BE2C (cell line): ENCODE data around the gene TMEM79.

Experiments used
- DNase-seq: peaks from one replicate; pipeline ENCODE4 v3.0.0-alpha.2; 2020
- H3K27me3 ChIP-seq: fragments of 250-450 bp; sonication (Bioruptor Pico); 2 replicates; pipeline ENCODE4 v1.5.1; 2020; ENCODE audit warnings: mild to moderate bottlenecking
- H3K36me3 ChIP-seq: fragments of 250-450 bp; sonication (Bioruptor Pico); 2 replicates; pipeline ENCODE4 v1.5.1; 2020; ENCODE audit warnings: mild to moderate bottlenecking
- H3K4me1 ChIP-seq: fragments of 250-450 bp; sonication (Bioruptor Pico); 2 replicates; pipeline ENCODE4 v1.5.1; 2020
- H3K4me3 ChIP-seq: 2 replicates; pipeline ENCODE4 v1.5.1; 2011; ENCODE audit warnings: low read depth, low read length
- H3K9me3 ChIP-seq: fragments of 250-450 bp; sonication (Bioruptor Pico); 2 replicates; pipeline ENCODE4 v1.5.1; 2020
- CTCF ChIP-seq: IDR thresholded peaks from 2 replicates; pipeline ENCODE4 v1.5.1; 2012; ENCODE audit warnings: mild to moderate bottlenecking, low read depth, low read length

The TMEM79 gene

GRCh38 chr1:156298852-156299357 is 14.8 kb downstream of the TMEM79 start, which contains the start of gene VHLL:
TSS of gene VHLL (minus strand) at chr1:156299307. CDS start at chr1:156299189, 118 bp downstream.
- Histone ChIP-seq H3K4me1 (no peaks in the 10 kb centered on the region), H3K9me3 (no peaks in the 10 kb centered on the region), H3K4me3 (no peak within 1 kb of the TSS), H3K27me3 (no peaks in the 10 kb centered on the region), H3K36me3 (peaks cover 3% of the 10 kb centered on the region; the same call in 1 of the 2 replicates)
- DNase-seq = no peak
- no peak for TF ChIP-seq CTCF

DNA sequence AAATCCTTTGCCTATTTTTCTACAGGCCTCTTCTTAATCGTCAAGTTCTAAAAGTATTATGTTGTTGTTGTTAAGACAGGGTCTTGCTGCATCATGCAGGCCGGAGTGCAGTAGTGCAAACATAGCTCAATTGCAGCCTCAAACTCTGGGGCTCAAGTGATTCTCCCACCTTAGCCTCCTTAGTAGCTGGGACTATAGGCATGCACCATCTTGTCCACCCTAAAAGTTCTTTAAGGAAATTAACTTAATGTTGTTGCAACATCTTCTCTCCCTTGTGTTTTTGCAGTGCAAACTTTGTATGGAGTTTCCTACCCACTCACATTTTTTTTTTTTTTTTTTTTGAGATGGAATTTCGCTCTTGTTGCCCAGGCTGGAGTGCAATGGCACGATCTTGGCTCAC is 19.1 kb downstream of the TMEM79 start:
- no peak for DNase-seq
- Histone ChIP-seq H3K27me3 (no peaks in the 10 kb centered on the region), H3K4me1 (no peaks in the 10 kb centered on the region), H3K36me3 (peaks cover 33% of the 10 kb centered on the region), H3K4me3 (no peak overlapping the region), H3K9me3 (no peaks in the 10 kb centered on the region)
- no peak for TF ChIP-seq CTCF

- no peak for DNase-seq
- TF ChIP-seq CTCF = no peak
- H3K4me3 ChIP-seq = no peak overlapping the region
- H3K27me3 ChIP-seq = no peaks in the 10 kb centered on the region
- no peaks in the 10 kb centered on the region for H3K9me3 ChIP-seq
- H3K4me1 ChIP-seq = no peaks in the 10 kb centered on the region
- H3K36me3 ChIP-seq = peaks cover 53% of the 10 kb centered on the region
These were observed 21.1 kb downstream of the TMEM79 start for GRCh38 chr1:156305215-156305614.

GRCh38 chr1:156308078-156308477 is 24.0 kb downstream of the TMEM79 start:
- no peak for DNase-seq
- Histone ChIP-seq H3K4me1 (no peaks in the 10 kb centered on the region), H3K9me3 (no peaks in the 10 kb centered on the region), H3K27me3 (no peaks in the 10 kb centered on the region), H3K4me3 (no peak overlapping the region), H3K36me3 (peaks cover 81% of the 10 kb centered on the region)
- TF ChIP-seq CTCF = no peak

DNA sequence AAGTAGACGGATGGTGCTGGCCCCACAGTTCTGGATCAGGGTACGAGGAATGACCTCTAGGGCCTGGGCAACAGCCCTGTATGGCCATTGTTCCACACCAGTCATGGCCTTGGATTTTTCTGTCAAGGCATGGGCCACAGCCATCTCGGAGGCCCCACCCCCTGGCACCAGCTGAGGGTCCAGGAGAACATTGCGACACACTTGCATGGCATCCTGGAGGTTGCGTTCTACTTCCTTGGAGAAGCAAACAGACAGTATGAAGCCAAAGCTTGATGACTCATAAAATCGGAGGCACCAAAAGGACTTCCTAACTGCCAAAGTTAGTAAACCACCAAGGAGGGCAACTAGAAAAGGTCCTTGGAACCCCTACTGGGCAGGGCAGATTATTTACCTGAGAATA is 26.8 kb downstream of the TMEM79 start:
- Histone ChIP-seq H3K36me3 (peaks cover 91% of the 10 kb centered on the region), H3K4me1 (no peaks in the 10 kb centered on the region), H3K9me3 (no peaks in the 10 kb centered on the region), H3K4me3 (no peak overlapping the region), H3K27me3 (no peaks in the 10 kb centered on the region)
- no peak for TF ChIP-seq CTCF
- no peak for DNase-seq

- Histone ChIP-seq H3K4me1 (no peaks in the 10 kb centered on the region), H3K4me3 (no peak overlapping the region), H3K9me3 (no peaks in the 10 kb centered on the region), H3K36me3 (peaks cover 96% of the 10 kb centered on the region), H3K27me3 (no peaks in the 10 kb centered on the region)
- DNase-seq = no peak
- TF ChIP-seq CTCF = no peak
These were observed 32.8 kb downstream of the TMEM79 start for GRCh38 chr1:156316909-156317308.
